ENCODE results near the gene IMPACT.

The IMPACT gene

DNA sequence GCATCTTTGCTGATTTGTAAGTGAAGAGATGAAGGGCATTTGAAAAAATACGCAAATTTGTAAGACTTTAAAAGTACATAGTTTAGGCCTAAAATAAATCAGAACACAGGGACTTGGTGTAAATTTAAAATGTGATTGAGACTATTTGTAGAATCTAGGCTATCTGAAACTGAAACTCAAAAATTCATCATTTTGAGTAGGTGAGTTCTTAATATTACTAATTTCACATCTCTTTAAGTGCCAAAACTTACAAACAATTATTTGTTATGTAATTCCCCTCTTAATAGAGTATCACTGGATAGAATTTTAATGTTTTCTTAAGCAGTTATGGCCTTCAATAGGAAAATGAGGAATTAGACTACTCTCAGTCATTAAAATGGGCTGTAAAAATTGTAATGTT, 20.0 kb downstream of the IMPACT start:
- TF ChIP-seq YY1 (IDR thresholded peaks at IDR 0.05; ENCODE audit: low read depth) (no peak), CEBPB (IDR thresholded peaks at IDR 0.05) (no peak), NFIC (IDR thresholded peaks at IDR 0.05) (no peak), CREB1 (IDR thresholded peaks at IDR 0.05; ENCODE audit: low read depth) (no peak), TEAD4 (IDR thresholded peaks at IDR 0.05) (no peak), ZBTB7A (IDR thresholded peaks at IDR 0.05; ENCODE audit: low read depth) (no peak), FOXM1 (IDR thresholded peaks at IDR 0.05; ENCODE audit: borderline replicate concordance, low read depth) (no peak), TCF12 (IDR thresholded peaks at IDR 0.05; ENCODE audit: low read depth) (no peak), EGR1 (IDR thresholded peaks at IDR 0.05) (no peak), TAF1 (IDR thresholded peaks at IDR 0.05; ENCODE audit: low read depth) (no peak), EP300 (IDR thresholded peaks at IDR 0.05; ENCODE audit: borderline replicate concordance) (no peak), RAD21 (IDR thresholded peaks at IDR 0.05; ENCODE audit: low read depth) (no peak)
- TF ChIP-seq, protein P1, sequence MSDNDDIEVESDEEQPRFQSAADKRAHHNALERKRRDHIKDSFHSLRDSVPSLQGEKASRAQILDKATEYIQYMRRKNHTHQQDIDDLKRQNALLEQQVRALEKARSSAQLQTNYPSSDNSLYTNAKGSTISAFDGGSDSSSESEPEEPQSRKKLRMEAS (IDR thresholded peaks at IDR 0.05) = no peak
- TF ChIP-seq, protein P2, sequence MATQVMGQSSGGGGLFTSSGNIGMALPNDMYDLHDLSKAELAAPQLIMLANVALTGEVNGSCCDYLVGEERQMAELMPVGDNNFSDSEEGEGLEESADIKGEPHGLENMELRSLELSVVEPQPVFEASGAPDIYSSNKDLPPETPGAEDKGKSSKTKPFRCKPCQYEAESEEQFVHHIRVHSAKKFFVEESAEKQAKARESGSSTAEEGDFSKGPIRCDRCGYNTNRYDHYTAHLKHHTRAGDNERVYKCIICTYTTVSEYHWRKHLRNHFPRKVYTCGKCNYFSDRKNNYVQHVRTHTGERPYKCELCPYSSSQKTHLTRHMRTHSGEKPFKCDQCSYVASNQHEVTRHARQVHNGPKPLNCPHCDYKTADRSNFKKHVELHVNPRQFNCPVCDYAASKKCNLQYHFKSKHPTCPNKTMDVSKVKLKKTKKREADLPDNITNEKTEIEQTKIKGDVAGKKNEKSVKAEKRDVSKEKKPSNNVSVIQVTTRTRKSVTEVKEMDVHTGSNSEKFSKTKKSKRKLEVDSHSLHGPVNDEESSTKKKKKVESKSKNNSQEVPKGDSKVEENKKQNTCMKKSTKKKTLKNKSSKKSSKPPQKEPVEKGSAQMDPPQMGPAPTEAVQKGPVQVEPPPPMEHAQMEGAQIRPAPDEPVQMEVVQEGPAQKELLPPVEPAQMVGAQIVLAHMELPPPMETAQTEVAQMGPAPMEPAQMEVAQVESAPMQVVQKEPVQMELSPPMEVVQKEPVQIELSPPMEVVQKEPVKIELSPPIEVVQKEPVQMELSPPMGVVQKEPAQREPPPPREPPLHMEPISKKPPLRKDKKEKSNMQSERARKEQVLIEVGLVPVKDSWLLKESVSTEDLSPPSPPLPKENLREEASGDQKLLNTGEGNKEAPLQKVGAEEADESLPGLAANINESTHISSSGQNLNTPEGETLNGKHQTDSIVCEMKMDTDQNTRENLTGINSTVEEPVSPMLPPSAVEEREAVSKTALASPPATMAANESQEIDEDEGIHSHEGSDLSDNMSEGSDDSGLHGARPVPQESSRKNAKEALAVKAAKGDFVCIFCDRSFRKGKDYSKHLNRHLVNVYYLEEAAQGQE (IDR thresholded peaks at IDR 0.05; ENCODE audit: low read depth) = no peak
- TF ChIP-seq, protein P3, sequence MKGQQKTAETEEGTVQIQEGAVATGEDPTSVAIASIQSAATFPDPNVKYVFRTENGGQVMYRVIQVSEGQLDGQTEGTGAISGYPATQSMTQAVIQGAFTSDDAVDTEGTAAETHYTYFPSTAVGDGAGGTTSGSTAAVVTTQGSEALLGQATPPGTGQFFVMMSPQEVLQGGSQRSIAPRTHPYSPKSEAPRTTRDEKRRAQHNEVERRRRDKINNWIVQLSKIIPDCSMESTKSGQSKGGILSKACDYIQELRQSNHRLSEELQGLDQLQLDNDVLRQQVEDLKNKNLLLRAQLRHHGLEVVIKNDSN (IDR thresholded peaks at IDR 0.05) = no peak

DNA sequence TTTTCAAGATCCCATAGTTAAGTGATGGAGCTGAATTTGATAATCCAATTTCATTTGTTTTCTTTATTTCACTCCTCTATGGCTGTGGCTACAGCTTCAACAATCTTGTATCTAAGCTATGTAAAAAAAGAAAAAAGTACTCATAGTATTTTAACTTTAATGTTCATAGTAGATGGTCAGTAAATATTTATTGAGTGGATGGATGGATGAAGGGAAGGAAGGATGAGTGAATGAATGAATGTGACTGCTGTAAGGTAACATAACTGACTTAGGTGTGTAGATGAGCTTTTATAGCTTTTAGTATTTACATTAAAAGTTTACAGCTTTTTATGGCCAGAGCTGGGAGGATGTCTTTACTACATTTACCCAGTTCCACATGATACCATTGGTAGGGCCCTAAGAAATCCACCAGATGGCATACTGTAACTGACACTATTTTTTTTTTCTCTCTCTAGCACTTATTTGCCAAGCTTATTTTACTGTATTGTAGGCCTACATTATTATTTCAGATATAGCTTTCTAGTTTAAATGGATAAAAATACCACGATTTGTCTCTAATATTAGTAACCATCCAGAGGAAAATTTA, 20.6 kb downstream of the IMPACT start:
- TF ChIP-seq, protein P3 (IDR thresholded peaks at IDR 0.05) = no peak
- no peak for TF ChIP-seq YY1 (IDR thresholded peaks at IDR 0.05; ENCODE audit: low read depth)
- no peak for TF ChIP-seq CEBPB (IDR thresholded peaks at IDR 0.05)
- TF ChIP-seq NFIC (IDR thresholded peaks at IDR 0.05) = no peak

DNA sequence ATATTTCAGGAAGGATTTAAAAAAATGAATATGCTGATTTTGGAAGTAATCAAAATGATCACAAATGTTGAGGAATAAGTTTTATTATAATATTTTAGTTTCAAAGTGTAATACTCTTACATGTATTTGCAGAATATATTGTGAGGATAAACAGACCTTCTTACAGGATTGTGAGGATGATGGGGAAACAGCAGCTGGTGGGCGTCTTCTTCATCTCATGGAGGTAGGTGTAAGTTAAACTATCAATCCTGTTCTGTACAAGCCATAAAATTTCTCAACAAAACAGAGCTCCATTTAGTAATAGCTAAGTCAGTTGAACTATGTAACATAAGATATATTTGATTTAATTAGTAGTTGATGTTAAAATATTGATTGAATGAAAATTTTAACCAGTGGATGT, 21.5 kb downstream of the IMPACT start:
- TF ChIP-seq YY1 (IDR thresholded peaks at IDR 0.05; ENCODE audit: low read depth) (no peak), EGR1 (IDR thresholded peaks at IDR 0.05) (no peak), TAF1 (IDR thresholded peaks at IDR 0.05; ENCODE audit: low read depth) (no peak), TEAD4 (IDR thresholded peaks at IDR 0.05) (no peak), NFIC (IDR thresholded peaks at IDR 0.05) (no peak), TCF12 (IDR thresholded peaks at IDR 0.05; ENCODE audit: low read depth) (no peak), EP300 (IDR thresholded peaks at IDR 0.05; ENCODE audit: borderline replicate concordance) (no peak), FOXM1 (IDR thresholded peaks at IDR 0.05; ENCODE audit: borderline replicate concordance, low read depth) (no peak), ZBTB7A (IDR thresholded peaks at IDR 0.05; ENCODE audit: low read depth) (no peak), CEBPB (IDR thresholded peaks at IDR 0.05) (no peak), RAD21 (IDR thresholded peaks at IDR 0.05; ENCODE audit: low read depth) (no peak)
- TF ChIP-seq, protein P3 (IDR thresholded peaks at IDR 0.05) = no peak
- TF ChIP-seq, protein P1 (IDR thresholded peaks at IDR 0.05) = no peak
- TF ChIP-seq, protein P2 (IDR thresholded peaks at IDR 0.05; ENCODE audit: low read depth) = no peak

DNA sequence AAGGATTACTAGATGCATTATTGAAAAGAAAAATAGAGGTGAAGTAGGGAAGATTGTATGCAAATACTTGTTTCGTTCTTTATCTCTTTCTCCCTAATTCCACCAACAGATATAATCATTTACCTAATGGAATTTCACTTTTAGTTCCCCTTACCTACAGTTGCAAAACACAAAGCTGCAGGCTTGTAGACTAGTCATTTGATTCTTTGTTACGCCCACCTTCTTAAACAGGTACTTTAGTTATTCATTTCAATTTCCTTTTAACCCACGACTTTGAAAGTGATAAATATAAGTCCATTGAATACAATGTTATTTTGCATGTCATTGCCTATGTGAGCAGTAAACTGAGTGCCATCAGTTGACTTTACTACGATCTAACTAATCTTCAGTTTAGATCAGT, 30.1 kb downstream of the IMPACT start:
- TF ChIP-seq, protein P2 (IDR thresholded peaks at IDR 0.05; ENCODE audit: low read depth) = no peak
- TF ChIP-seq TCF12 (IDR thresholded peaks at IDR 0.05; ENCODE audit: low read depth) (no peak), FOXM1 (IDR thresholded peaks at IDR 0.05; ENCODE audit: borderline replicate concordance, low read depth) (no peak), TAF1 (IDR thresholded peaks at IDR 0.05; ENCODE audit: low read depth) (no peak), NFIC (IDR thresholded peaks at IDR 0.05) (no peak), EGR1 (IDR thresholded peaks at IDR 0.05) (no peak), TEAD4 (IDR thresholded peaks at IDR 0.05) (no peak)
- TF ChIP-seq, protein P3 (IDR thresholded peaks at IDR 0.05) = no peak
- TF ChIP-seq, protein P1 (IDR thresholded peaks at IDR 0.05) = no peak

Measured in Ishikawa (cell line).